Fibroblast of lung (primary cell): ENCODE data around the gene RTL3.

Experiments used
- EZH2 ChIP-seq: IDR thresholded peaks from 2 replicates; pipeline ENCODE4 v1.5.1; 2012; ENCODE audit warnings: low read length, control low read depth, mild to moderate bottlenecking; ENCODE audit errors: missing control alignments
- TF ChIP-seq, protein P1 (sequence below), 2 donors: IDR thresholded peaks in 1 of 2; conservative IDR thresholded peaks in 1 of 2; 1 replicate in 1 of 2; 2 replicates in 1 of 2; pipeline ENCODE4 v1.5.1; 2011 to 2012; ENCODE audit warnings: low read length in 2 of 2, control low read depth in 1 of 2, inconsistent platforms in 1 of 2, low read depth in 1 of 2, mild to moderate bottlenecking in 1 of 2

DNA sequence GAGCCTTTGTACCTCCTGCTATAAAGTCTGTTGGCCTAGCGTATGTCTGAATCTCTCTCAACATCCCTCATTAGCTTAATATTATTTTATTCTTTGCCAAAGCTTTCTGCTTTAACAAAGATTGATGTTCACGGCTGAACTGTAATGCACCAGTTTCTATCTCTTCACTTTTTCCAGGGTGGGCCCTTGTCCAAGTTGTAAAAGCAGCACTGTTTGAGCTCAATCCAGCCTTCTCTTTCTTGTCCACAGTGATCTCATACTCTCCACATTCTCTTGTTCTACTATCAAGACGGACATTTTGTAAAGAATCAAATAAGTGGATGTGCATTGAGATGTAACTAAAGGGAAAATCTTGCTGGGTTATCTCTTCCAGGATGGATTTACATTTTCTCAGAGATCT, 34.4 kb upstream of the RTL3 start:
- TF ChIP-seq, protein P1, sequence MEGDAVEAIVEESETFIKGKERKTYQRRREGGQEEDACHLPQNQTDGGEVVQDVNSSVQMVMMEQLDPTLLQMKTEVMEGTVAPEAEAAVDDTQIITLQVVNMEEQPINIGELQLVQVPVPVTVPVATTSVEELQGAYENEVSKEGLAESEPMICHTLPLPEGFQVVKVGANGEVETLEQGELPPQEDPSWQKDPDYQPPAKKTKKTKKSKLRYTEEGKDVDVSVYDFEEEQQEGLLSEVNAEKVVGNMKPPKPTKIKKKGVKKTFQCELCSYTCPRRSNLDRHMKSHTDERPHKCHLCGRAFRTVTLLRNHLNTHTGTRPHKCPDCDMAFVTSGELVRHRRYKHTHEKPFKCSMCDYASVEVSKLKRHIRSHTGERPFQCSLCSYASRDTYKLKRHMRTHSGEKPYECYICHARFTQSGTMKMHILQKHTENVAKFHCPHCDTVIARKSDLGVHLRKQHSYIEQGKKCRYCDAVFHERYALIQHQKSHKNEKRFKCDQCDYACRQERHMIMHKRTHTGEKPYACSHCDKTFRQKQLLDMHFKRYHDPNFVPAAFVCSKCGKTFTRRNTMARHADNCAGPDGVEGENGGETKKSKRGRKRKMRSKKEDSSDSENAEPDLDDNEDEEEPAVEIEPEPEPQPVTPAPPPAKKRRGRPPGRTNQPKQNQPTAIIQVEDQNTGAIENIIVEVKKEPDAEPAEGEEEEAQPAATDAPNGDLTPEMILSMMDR (conservative IDR thresholded peaks at IDR 0.05 in 1 of 2, IDR thresholded peaks at IDR 0.05 in 1 of 2; ENCODE audit: low read depth in 1 of 2, low read length in 2 of 2) = no peak
- no peak for TF ChIP-seq EZH2
